K562 (cell line): Measurements from ENCODE around the gene LPAR3.

Experiments used
- CC2D1A ChIP-seq: fragments of 450-650 bp; IDR thresholded peaks from 2 replicates; pipeline ENCODE4 v1.6.1; 2017; ENCODE audit warnings: mild to moderate bottlenecking
- RFX5 ChIP-seq: IDR thresholded peaks from 2 replicates; pipeline ENCODE4 v1.6.1; 2011; ENCODE audit warnings: low read depth, mild to moderate bottlenecking, improper control_type of control experiment, low read length
- SRF ChIP-seq, 2 experiments: fragments of 250-450, 450-650 bp in 1 of 2; sonication (Bioruptor Pico) in 1 of 2; sonication (generic) in 1 of 2; formaldehyde crosslinking; IDR thresholded peaks; 2 replicates each; pipeline versions ENCODE4 v1.5.0 to v1.5.1; 2020 to 2022; ENCODE audit warnings: mild to moderate bottlenecking in 1 of 2, missing genetic modification reagents in 1 of 2
- TAL1 ChIP-seq: fragments of 450-650 bp; IDR thresholded peaks from 2 replicates; pipeline ENCODE4 v1.6.1; 2016; ENCODE audit warnings: mild to moderate bottlenecking
- ZBTB49 ChIP-seq: sonication (generic); formaldehyde crosslinking; IDR thresholded peaks from 2 replicates; pipeline ENCODE4 v1.8.0; 2022; ENCODE audit warnings: missing genetic modification reagents, mild to moderate bottlenecking, borderline replicate concordance
- ZNF224 ChIP-seq: sonication (generic); formaldehyde crosslinking; IDR thresholded peaks from 2 replicates; pipeline ENCODE4 v1.8.0; 2022; ENCODE audit warnings: mild to moderate bottlenecking, missing genetic modification reagents

GRCh38 chr1:84890566-84890965, 2.4 kb downstream of the LPAR3 start:
- TF ChIP-seq ZBTB49 (CRISPR knock-in tag) (no peak), RFX5 (no peak), CC2D1A (no peak), SRF (CRISPR knock-in tag; IDR thresholded peaks at IDR 0.05) (no peak), TAL1 (no peak), ZNF224 (CRISPR knock-in tag) (no peak)
